ENCODE data around the gene JAGN1.

The JAGN1 gene

GRCh38 chr3:9940746-9941145 lies 50.3 kb downstream of the JAGN1 start:
- no peak for TF ChIP-seq POLR2AphosphoS5 (IDR thresholded peaks at IDR 0.05; ENCODE audit: borderline replicate concordance, low read depth, low read length)
- no peak for TF ChIP-seq FOXP2 (optimal IDR thresholded peaks at IDR 0.05; ENCODE audit: control extremely low read depth, extremely low read length, insufficient read depth)
- no peak for TF ChIP-seq EZH2 (IDR thresholded peaks at IDR 0.05)
- DNase-seq (ENCODE audit: low read depth, low spot score), result no peak
- Histone ChIP-seq H3K9me3 (ENCODE audit: low read depth, low read length) (no peaks in the 10 kb centered on the region), H3K36me3 (ENCODE audit: insufficient read depth, low read length) (no peaks in the 10 kb centered on the region), H3K27ac (no peak overlapping the region), H3K9ac (ENCODE audit: insufficient read length) (no peak overlapping the region), H3K4me3 (no peak overlapping the region)

DNA sequence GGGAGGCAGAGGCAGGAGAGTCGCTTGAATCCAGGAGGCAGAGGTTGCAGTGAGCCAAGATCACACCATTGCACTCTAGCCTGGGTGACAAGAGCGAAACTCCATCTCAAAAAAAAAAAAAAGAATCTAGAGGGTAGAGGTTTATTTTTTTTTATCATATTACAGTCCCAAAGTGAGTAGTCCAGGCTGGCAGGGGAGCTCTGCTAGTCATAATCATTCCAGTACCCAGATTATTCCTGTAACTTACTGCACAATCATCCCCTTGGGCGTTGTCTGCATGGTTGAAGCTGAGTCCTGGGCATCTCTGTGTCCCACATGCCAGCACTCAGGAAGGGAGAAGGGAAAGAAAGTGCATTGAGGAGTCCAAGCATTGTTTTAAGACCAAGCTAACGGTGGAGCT lies 51.8 kb downstream of the JAGN1 start:
- Histone ChIP-seq H3K9me3 (ENCODE audit: low read depth, low read length) (no peaks in the 10 kb centered on the region), H3K27ac (no peak overlapping the region), H3K9ac (ENCODE audit: insufficient read length) (no peak overlapping the region), H3K4me3 (no peak overlapping the region), H3K36me3 (ENCODE audit: insufficient read depth, low read length) (no peaks in the 10 kb centered on the region)
- TF ChIP-seq EZH2 (IDR thresholded peaks at IDR 0.05), result no peak
- no peak for TF ChIP-seq POLR2AphosphoS5 (IDR thresholded peaks at IDR 0.05; ENCODE audit: borderline replicate concordance, low read depth, low read length)
- no peak for TF ChIP-seq FOXP2 (optimal IDR thresholded peaks at IDR 0.05; ENCODE audit: control extremely low read depth, extremely low read length, insufficient read depth)
- DNase-seq (ENCODE audit: low read depth, low spot score), result no peak

GRCh38 chr3:9942934-9943690 lies 52.7 kb downstream of the JAGN1 start:
- no peaks in the 10 kb centered on the region for H3K36me3 ChIP-seq (ENCODE audit: insufficient read depth, low read length)
- TF ChIP-seq EZH2 (IDR thresholded peaks at IDR 0.05), result no peak
- TF ChIP-seq POLR2AphosphoS5 (IDR thresholded peaks at IDR 0.05; ENCODE audit: borderline replicate concordance, low read depth, low read length), result no peak
- no peak for TF ChIP-seq FOXP2 (optimal IDR thresholded peaks at IDR 0.05; ENCODE audit: control extremely low read depth, extremely low read length, insufficient read depth)
- H3K4me3 ChIP-seq, result no peak overlapping the region
- H3K9ac ChIP-seq (ENCODE audit: insufficient read length), result no peak overlapping the region
- H3K9me3 ChIP-seq (ENCODE audit: low read depth, low read length), result no peaks in the 10 kb centered on the region
- DNase-seq (ENCODE audit: low read depth, low spot score), result no peak
- no peak overlapping the region for H3K27ac ChIP-seq
